NCI-H2196 treated with DMSO at 0.1 percent for 48 hours (cell line): ENCODE results near the gene ZNF30.
"Not testable (repeated sequence)": the region's sequence is repeated elsewhere in the genome, so short reads cannot be mapped to it uniquely, and the experiment has no call there.

ENCODE experiments used
- DNase-seq: peaks from one replicate; lab custom pipeline; 2025; ENCODE audit not compliant: unreplicated experiment; lab: John Stamatoyannopoulos, UW

ZNF30 gene

GRCh38 chr19:34985249-34986022, 58.7 kb downstream of the ZNF30 start:
- no peak for DNase-seq

DNA sequence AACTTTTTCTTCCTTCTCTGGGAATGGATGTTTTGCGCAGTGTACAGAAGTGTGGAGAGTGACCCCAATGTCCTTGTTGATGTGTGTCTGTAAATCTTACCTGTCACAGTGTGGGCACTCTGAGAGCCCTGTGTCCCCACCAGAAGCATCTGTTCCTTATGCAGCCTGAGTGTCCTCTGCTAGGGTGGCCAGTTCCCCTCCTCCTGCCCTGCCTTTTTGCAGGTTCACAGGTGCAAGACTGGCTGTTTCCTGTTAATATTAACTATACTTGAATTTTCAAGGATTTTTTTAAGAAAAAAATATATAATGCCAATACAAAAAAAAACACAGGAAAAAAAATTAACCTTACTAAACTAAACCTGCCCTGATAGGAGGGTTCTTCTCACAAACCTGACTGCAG, 61.4 kb downstream of the ZNF30 start:
- no peak for DNase-seq

DNA sequence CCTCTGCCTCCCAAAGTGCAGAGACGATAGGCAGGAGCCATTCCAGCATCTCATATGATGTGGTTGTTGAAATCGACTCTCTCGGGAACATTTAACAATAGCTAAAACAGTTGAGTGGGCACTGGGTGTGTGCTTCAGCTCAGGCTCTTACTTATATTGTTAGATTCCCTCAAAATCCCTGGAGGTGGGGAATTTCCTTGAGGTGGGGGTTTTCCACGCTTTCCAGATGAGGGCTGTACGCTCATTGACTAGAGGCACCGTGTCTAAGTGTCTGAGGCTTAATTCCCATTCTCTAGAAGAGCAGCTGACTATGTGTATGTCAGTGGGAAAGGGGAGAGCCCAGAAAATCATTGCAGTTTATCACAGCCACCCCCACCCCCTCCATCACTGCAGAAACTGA, 62.6 kb downstream of the ZNF30 start:
- DNase-seq = no peak

DNA sequence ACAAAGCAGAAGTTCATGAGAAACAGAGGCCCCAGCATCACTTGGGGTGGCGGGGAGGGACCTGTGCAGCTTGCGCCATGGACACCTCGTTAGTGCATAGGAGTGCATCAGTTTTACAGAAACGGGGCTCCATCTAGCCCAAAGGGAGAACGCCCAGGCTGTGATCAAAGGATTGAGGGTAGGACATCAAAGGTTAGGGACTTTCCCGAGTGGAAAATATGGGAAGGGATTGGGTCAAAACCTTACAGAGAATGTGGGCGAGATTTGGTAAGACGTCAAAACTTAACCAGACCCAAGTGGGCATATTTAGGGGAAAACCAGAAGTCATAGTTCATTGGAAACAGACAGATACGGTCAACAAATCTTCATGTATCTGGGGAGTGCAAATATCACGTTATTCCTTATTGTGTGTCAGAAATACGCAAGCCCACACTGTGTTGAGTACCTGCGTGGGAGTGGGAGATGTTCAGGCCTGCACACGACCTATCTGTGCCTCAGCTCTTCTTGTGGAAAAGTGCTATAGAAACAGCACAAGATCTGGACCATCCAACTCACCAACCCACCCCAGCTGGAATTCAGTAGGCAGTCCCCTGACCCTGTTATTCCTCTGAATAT, 64.0 kb downstream of the ZNF30 start:
- DNase-seq = no peak

GRCh38 chr19:34991542-34992333, 65.0 kb downstream of the ZNF30 start:
- DNase-seq = no peak

DNA sequence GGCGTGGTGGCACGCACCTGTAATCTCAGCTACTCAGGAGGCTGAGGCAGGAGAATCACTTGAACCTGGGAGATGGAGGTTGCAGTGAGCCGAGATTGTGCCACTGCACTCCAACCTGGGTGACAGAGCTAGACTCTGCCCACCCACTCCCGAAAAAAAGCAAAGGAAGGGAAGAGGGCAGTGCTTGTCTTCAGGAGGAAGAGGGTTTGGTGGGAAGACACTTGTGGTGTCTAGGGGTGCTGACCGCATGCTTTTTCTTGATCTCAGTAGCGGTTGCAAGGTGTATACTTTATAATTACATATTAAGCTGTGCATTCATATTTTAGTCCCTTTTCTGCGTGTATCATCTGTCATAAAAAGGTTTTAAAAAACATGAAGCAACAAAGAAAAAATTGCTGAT, 65.9 kb downstream of the ZNF30 start:
- DNase-seq = not testable (repeated sequence)

DNA sequence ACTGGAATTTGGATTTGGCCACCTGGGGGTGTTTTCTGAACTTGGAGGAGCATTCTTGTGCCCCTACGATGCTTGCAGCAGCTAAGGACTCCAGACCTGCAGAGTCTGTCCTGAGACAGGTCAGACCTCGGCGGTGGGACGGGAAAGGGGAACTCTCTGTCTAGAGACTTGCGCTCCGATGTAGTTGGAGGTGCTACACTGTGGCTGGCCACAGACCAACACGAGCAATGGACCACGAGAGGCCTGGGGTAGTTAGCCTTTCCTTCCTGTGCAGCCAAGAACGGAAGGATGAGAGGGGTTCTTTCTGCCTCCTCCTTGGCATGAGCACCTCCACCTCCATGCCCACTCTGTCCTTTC, 67.6 kb downstream of the ZNF30 start:
- no peak for DNase-seq
